OCI-LY1 (cell line): ENCODE data around the gene TAS2R16.

ENCODE experiments used
- H2AFZ ChIP-seq: fragments of 200-600 bp; sonication (generic), shearing (Covaris generic); 2 replicates; pipeline ENCODE4 v1.6.0; 2014; ENCODE audit warnings: antibody characterized with exemption, mild to moderate bottlenecking, low read length
- H3F3A ChIP-seq: fragments of 200-600 bp; sonication (generic), shearing (Covaris generic); 2 replicates; pipeline ENCODE4 v1.6.0; 2014; ENCODE audit warnings: mild to moderate bottlenecking, antibody characterized with exemption, low read length, moderate library complexity; ENCODE audit not compliant: insufficient read depth
- H3K27ac ChIP-seq: fragments of 200-600 bp; sonication (generic); 2 replicates; pipeline ENCODE4 v1.5.1; 2014; ENCODE audit warnings: low read length, mixed run types, mild to moderate bottlenecking, low read depth; ENCODE audit not compliant: poor library complexity, severe bottlenecking
- H3K27me3 ChIP-seq: fragments of 200-600 bp; sonication (generic); 2 replicates; pipeline ENCODE4 v1.6.0; 2014; ENCODE audit warnings: antibody characterized with exemption, mild to moderate bottlenecking, low read length, moderate library complexity; ENCODE audit not compliant: insufficient read depth
- H3K36me3 ChIP-seq: fragments of 200-600 bp; sonication (generic); 2 replicates; pipeline ENCODE4 v1.6.1; 2014; ENCODE audit warnings: mild to moderate bottlenecking, antibody characterized with exemption, low read length, moderate library complexity, mixed read lengths; ENCODE audit not compliant: insufficient read depth
- H3K4me1 ChIP-seq: fragments of 200-600 bp; sonication (generic); 2 replicates; pipeline ENCODE4 v1.5.1; 2014; ENCODE audit warnings: mild to moderate bottlenecking, low read length, moderate library complexity; ENCODE audit not compliant: insufficient read depth, severe bottlenecking
- H3K4me2 ChIP-seq: fragments of 200-600 bp; sonication (generic), shearing (Covaris generic); 2 replicates; pipeline ENCODE4 v1.6.1; 2014; ENCODE audit warnings: low read length
- H3K4me3 ChIP-seq: fragments of 200-600 bp; sonication (generic); 2 replicates; pipeline ENCODE4 v1.5.1; 2014; ENCODE audit warnings: low read length, low read depth, mild to moderate bottlenecking, mixed read lengths; ENCODE audit not compliant: poor library complexity, severe bottlenecking
- H3K79me2 ChIP-seq: fragments of 200-600 bp; shearing (Covaris generic); 2 replicates; pipeline ENCODE4 v1.6.1; 2016; ENCODE audit warnings: mixed run types, low read length, mixed read lengths; ENCODE audit not compliant: insufficient read depth
- H3K9ac ChIP-seq: fragments of 200-600 bp; sonication (generic), shearing (Covaris generic); 2 replicates; pipeline ENCODE4 v1.6.1; 2014; ENCODE audit warnings: mild to moderate bottlenecking, low read length, mixed read lengths
- H3K9me2 ChIP-seq: fragments of 200-600 bp; sonication (generic), shearing (Covaris generic); 2 replicates; pipeline ENCODE4 v1.6.1; 2014; ENCODE audit warnings: low read depth, mild to moderate bottlenecking, low read length, mixed read lengths
- H3K9me3 ChIP-seq: fragments of 200-600 bp; shearing (Covaris generic); 2 replicates; pipeline ENCODE4 v1.6.1; 2014; ENCODE audit warnings: low read length, mixed read lengths
- H4K20me1 ChIP-seq: fragments of 200-600 bp; sonication (generic), shearing (Covaris generic); 2 replicates; pipeline ENCODE4 v1.6.0; 2016; ENCODE audit warnings: mild to moderate bottlenecking, low read length; ENCODE audit not compliant: insufficient read depth
- EZH2 ChIP-seq: fragments of 200-600 bp; sonication (generic), shearing (Covaris generic); IDR thresholded peaks from 2 replicates; pipeline ENCODE4 v1.8.0; 2017; ENCODE audit warnings: borderline replicate concordance, mixed run types, mild to moderate bottlenecking, antibody characterized with exemption, low read length, moderate library complexity, mixed read lengths
- TF ChIP-seq, protein P1 (sequence below): fragments of 200-600 bp; sonication (generic), shearing (Covaris generic); IDR thresholded peaks from 2 replicates; pipeline ENCODE4 v1.5.1; 2017; ENCODE audit warnings: mild to moderate bottlenecking, antibody characterized with exemption, low read length, moderate library complexity, mixed read lengths

Gene TAS2R16

DNA sequence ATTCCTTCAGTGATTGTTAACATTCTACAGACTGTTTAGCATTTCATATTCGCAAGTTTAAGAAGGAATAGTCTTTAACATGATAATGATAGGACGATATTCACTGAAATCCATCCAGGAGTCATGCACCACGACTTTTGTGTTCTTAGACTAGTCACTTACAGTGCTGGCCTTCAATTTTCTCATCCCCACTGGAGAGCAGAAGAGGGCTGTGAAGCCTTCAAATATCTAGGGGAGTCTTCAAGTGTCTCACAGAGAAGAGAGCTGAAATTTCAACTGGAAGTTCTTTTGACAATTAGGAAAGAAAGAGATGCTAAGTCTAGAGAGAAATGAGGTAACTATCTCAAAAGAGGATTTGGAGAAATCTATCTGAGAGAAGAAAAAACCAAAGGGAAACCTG is 43.8 kb upstream of the TAS2R16 start:
- Histone ChIP-seq H3K27me3 (no peaks in the 10 kb centered on the region), H3K9ac (no peak overlapping the region), H3K9me3 (no peaks in the 10 kb centered on the region), H2AFZ (no peak overlapping the region), H3K27ac (no peak overlapping the region), H3K4me3 (no peak overlapping the region), H3F3A (no peaks in the 10 kb centered on the region), H3K36me3 (no peaks in the 10 kb centered on the region), H3K9me2 (no peaks in the 10 kb centered on the region), H3K79me2 (no peaks in the 10 kb centered on the region), H3K4me1 (no peaks in the 10 kb centered on the region), H4K20me1 (no peaks in the 10 kb centered on the region), H3K4me2 (no peak overlapping the region)
- TF ChIP-seq EZH2, result no peak

DNA sequence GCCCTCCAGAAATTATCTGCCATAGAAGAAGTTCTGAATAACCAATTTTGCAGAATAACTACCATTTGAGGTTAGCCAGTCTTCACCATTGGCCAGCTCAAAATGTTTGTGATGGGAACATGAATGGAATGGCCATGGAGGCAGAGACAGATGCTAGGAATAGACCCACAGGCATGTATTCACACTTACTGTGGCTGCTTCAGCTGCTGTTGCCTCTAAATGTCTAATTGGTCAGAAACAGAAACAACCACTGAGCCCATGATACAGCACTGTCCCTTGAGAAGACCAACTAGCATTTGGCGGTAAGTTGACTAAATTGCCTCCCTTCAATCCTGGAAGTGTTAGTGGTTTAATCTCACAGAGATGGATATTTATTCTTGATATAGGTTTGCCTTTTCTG is 38.6 kb upstream of the TAS2R16 start:
- Histone ChIP-seq H3K4me2 (no peak overlapping the region), H3K9me3 (no peaks in the 10 kb centered on the region), H3K79me2 (no peaks in the 10 kb centered on the region), H3K4me3 (no peak overlapping the region), H3K36me3 (no peaks in the 10 kb centered on the region), H3K9me2 (no peaks in the 10 kb centered on the region), H3K27me3 (no peaks in the 10 kb centered on the region), H2AFZ (no peak overlapping the region), H3K4me1 (no peaks in the 10 kb centered on the region), H3K27ac (no peak overlapping the region), H4K20me1 (no peaks in the 10 kb centered on the region), H3F3A (no peaks in the 10 kb centered on the region), H3K9ac (no peak overlapping the region)
- no peak for TF ChIP-seq EZH2
- TF ChIP-seq, protein P1, sequence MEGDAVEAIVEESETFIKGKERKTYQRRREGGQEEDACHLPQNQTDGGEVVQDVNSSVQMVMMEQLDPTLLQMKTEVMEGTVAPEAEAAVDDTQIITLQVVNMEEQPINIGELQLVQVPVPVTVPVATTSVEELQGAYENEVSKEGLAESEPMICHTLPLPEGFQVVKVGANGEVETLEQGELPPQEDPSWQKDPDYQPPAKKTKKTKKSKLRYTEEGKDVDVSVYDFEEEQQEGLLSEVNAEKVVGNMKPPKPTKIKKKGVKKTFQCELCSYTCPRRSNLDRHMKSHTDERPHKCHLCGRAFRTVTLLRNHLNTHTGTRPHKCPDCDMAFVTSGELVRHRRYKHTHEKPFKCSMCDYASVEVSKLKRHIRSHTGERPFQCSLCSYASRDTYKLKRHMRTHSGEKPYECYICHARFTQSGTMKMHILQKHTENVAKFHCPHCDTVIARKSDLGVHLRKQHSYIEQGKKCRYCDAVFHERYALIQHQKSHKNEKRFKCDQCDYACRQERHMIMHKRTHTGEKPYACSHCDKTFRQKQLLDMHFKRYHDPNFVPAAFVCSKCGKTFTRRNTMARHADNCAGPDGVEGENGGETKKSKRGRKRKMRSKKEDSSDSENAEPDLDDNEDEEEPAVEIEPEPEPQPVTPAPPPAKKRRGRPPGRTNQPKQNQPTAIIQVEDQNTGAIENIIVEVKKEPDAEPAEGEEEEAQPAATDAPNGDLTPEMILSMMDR, result no peak

DNA sequence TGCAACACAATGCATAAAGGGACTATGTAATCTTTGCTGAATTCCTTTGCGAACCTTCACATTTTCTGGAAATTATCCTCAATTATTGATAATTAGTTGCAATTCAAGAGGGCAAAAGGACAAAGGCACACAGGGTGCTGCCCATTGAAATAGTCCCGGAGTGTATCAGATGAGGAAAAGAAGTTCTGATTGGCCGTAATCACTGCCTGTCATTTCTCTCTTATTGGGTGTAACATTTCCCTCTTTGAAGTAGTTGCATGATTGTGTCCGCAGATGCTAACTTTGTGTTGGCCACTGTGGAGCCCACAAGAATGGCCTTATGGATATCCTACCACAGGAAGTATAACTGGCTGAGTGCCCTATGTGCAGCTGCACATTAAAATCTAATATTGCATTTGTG is 35.1 kb upstream of the TAS2R16 start:
- Histone ChIP-seq H3F3A (no peaks in the 10 kb centered on the region), H3K27me3 (no peaks in the 10 kb centered on the region), H3K4me2 (no peak overlapping the region), H4K20me1 (no peaks in the 10 kb centered on the region), H3K9me3 (no peaks in the 10 kb centered on the region), H3K36me3 (no peaks in the 10 kb centered on the region), H2AFZ (no peak overlapping the region), H3K27ac (no peak overlapping the region), H3K4me1 (no peaks in the 10 kb centered on the region), H3K9ac (no peak overlapping the region), H3K9me2 (no peaks in the 10 kb centered on the region), H3K4me3 (no peak overlapping the region), H3K79me2 (no peaks in the 10 kb centered on the region)
- TF ChIP-seq, protein P1, result no peak
- TF ChIP-seq EZH2, result no peak

DNA sequence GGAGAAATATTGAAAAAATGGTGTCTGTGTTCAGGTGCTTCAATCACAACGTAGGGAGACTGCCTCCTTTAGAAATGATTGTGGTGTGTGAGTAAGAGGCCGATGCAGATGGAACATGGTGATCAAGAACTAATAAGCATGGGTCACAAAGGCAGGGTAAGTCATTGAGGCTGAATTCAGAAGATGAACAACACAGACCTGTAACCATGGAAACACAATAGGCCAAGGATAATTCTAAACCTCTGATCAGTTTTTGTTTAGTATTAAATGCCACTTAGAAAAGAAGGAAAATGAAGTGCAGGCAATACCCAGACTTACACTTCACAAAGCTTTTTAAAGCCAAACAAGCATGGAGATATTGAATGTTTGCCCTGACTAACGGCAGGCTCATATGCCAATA is 32.8 kb upstream of the TAS2R16 start:
- TF ChIP-seq, protein P1, result no peak
- TF ChIP-seq EZH2, result no peak
- Histone ChIP-seq H3K27me3 (no peaks in the 10 kb centered on the region), H3K27ac (no peak overlapping the region), H3K9ac (no peak overlapping the region), H3K9me3 (no peaks in the 10 kb centered on the region), H3F3A (no peaks in the 10 kb centered on the region), H3K9me2 (no peaks in the 10 kb centered on the region), H3K36me3 (no peaks in the 10 kb centered on the region), H3K79me2 (no peaks in the 10 kb centered on the region), H3K4me2 (no peak overlapping the region), H2AFZ (no peak overlapping the region), H3K4me3 (no peak overlapping the region), H3K4me1 (no peaks in the 10 kb centered on the region), H4K20me1 (no peaks in the 10 kb centered on the region)
